A549 (cell line): ENCODE results near the gene SPA17.

Source experiments
- CEBPB ChIP-seq, 2 experiments: fragments of >200 bp in 1 of 2; sonication (Bioruptor Twin) in 1 of 2; formaldehyde crosslinking in 1 of 2; IDR thresholded peaks; 2 replicates each; pipeline ENCODE4 v1.6.1; 2012 to 2016
- CHD2 ChIP-seq: fragments of 150-350 bp; IDR thresholded peaks from 2 replicates; pipeline ENCODE4 v1.6.1; 2014; ENCODE audit warnings: low read length; ENCODE audit not compliant: partially characterized antibody
- CTCF ChIP-seq: fragments of >200 bp; sonication (Bioruptor Twin); formaldehyde crosslinking; IDR thresholded peaks from 3 replicates; pipeline ENCODE4 v1.5.1; 2016
- GATA3 ChIP-seq: IDR thresholded peaks from 2 replicates; pipeline ENCODE4 v1.6.1; 2012; ENCODE audit warnings: borderline replicate concordance
- KDM1A ChIP-seq: fragments of 200-600 bp; sonication (generic); IDR thresholded peaks from 2 replicates; pipeline ENCODE4 v1.6.1; 2016; ENCODE audit warnings: low read depth, mild to moderate bottlenecking
- MAX ChIP-seq: IDR thresholded peaks from 2 replicates; pipeline ENCODE4 v1.6.1; 2012
- MYC ChIP-seq: IDR thresholded peaks from 2 replicates; pipeline ENCODE4 v1.6.1; 2012; ENCODE audit warnings: mild to moderate bottlenecking, inconsistent platforms, low read length, improper control_type of control experiment, borderline replicate concordance
- POLR2A ChIP-seq: IDR thresholded peaks from 2 replicates; pipeline ENCODE4 v1.6.1; 2012; ENCODE audit warnings: mild to moderate bottlenecking, low read length
- RARB ChIP-seq: fragments of 250-450 bp; sonication (Bioruptor Pico); IDR thresholded peaks from 2 replicates; pipeline ENCODE4 v1.8.0; 2021; ENCODE audit warnings: mild to moderate bottlenecking, moderate library complexity
- REST ChIP-seq: fragments of 200-600 bp; sonication (generic); IDR thresholded peaks from 2 replicates; pipeline ENCODE4 v1.6.1; 2016; ENCODE audit warnings: antibody characterized with exemption, mild to moderate bottlenecking, moderate library complexity
- USF2 ChIP-seq: fragments of 450-650 bp; IDR thresholded peaks from 2 replicates; pipeline ENCODE4 v1.6.1; 2014; ENCODE audit warnings: antibody characterized with exemption
- ZFP36 ChIP-seq: fragments of 450-650 bp; IDR thresholded peaks from 2 replicates; pipeline ENCODE4 v1.6.1; 2014; ENCODE audit warnings: borderline replicate concordance; ENCODE audit not compliant: partially characterized antibody

- TF ChIP-seq CTCF = no peak
- TF ChIP-seq MAX = no peak
- no peak for TF ChIP-seq GATA3
- no peak for TF ChIP-seq ZFP36
- TF ChIP-seq CHD2 = no peak
- no peak for TF ChIP-seq POLR2A
- no peak for TF ChIP-seq REST
- no peak for TF ChIP-seq RARB
- no peak for TF ChIP-seq USF2
- TF ChIP-seq KDM1A = no peak
- TF ChIP-seq CEBPB (IDR thresholded peaks at IDR 0.05) = no peak
- no peak for TF ChIP-seq MYC
Observed at GRCh38 chr11:124640666-124641065, 33.0 kb upstream of the SPA17 start.
